Neutrophil (primary cell): ENCODE data around the gene IL20.

Experiments used
- H3K27ac ChIP-seq: fragments of 200-600 bp; sonication (generic); 2 replicates; pipeline ENCODE4 v1.5.1; 2016; ENCODE audit warnings: mild to moderate bottlenecking, moderate library complexity
- H3K27me3 ChIP-seq: fragments of 200-600 bp; sonication (generic); 2 replicates; pipeline ENCODE4 v1.6.0; 2016; ENCODE audit warnings: mild to moderate bottlenecking
- H3K36me3 ChIP-seq: fragments of 200-600 bp; sonication (generic); 2 replicates; pipeline ENCODE4 v1.5.1; 2017
- H3K4me1 ChIP-seq, 2 experiments: fragments of 200-600 bp in 1 of 2; sonication (generic) in 1 of 2; 1 replicate in 1 of 2; 2 replicates in 1 of 2; pipeline versions ENCODE4 v1.5.1 to v1.6.1; 2013 to 2016; ENCODE audit warnings: low read depth in 1 of 2, low read length in 1 of 2, mild to moderate bottlenecking in 1 of 2, moderate library complexity in 1 of 2; ENCODE audit not compliant: control insufficient read depth in 1 of 2, insufficient read depth in 1 of 2
- H3K4me3 ChIP-seq, 2 experiments: fragments of 200-600 bp in 1 of 2; sonication (generic) in 1 of 2; 1 replicate in 1 of 2; 2 replicates in 1 of 2; pipeline ENCODE4 v1.5.1; 2013 to 2016; ENCODE audit warnings: low read depth in 1 of 2, low read length in 1 of 2, mild to moderate bottlenecking in 1 of 2, moderate library complexity in 1 of 2
- H3K9me3 ChIP-seq: fragments of 200-600 bp; sonication (generic); 2 replicates; pipeline ENCODE4 v1.5.1; 2016
- TF ChIP-seq, protein P1 (sequence below): fragments of 200-600 bp; sonication (generic); IDR thresholded peaks from 2 replicates; pipeline ENCODE4 v1.5.1; 2016; ENCODE audit warnings: antibody characterized with exemption

IL20 gene

DNA sequence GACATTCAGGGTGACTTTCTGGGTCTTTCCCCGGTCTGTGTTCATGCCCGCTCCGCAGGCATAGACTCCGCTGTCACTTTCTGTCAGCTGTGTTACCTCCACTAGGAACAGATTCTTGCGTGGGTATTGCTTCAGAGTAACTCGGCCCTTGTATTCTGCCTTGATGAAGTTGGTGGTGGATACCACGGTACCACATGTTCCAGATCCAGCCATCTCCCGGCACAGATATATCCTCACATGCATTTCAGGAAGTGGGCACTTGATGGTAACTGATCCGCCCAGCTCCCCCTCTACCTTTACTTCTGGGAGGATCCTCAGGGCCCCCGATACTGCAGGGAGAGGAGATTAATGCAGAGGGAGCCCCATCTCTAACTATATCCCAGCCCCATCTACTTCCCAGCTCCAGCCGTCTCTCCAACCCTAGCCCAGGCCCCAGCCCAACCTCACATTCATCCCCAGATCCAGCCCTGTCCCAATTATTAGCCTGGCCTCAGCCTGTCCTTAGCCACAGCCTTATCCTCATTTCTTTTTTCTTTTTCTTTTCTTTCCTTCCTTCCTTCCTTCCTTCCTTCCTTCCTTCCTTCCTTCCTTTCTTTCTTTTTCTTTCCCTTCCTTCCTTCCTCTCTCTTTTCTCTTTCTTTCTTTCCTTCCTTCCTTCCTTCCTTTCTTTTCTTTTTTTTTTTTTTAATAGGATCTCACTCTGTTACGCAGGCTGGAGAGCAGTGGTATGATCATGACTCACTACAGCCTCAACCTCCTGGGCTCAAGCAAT lies 48.5 kb downstream of the IL20 start:
- TF ChIP-seq, protein P1, sequence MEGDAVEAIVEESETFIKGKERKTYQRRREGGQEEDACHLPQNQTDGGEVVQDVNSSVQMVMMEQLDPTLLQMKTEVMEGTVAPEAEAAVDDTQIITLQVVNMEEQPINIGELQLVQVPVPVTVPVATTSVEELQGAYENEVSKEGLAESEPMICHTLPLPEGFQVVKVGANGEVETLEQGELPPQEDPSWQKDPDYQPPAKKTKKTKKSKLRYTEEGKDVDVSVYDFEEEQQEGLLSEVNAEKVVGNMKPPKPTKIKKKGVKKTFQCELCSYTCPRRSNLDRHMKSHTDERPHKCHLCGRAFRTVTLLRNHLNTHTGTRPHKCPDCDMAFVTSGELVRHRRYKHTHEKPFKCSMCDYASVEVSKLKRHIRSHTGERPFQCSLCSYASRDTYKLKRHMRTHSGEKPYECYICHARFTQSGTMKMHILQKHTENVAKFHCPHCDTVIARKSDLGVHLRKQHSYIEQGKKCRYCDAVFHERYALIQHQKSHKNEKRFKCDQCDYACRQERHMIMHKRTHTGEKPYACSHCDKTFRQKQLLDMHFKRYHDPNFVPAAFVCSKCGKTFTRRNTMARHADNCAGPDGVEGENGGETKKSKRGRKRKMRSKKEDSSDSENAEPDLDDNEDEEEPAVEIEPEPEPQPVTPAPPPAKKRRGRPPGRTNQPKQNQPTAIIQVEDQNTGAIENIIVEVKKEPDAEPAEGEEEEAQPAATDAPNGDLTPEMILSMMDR: no peak
- Histone ChIP-seq H3K4me3 (no peak overlapping the region), H3K27me3 (peaks cover 52% of the 10 kb centered on the region), H3K27ac (no peak overlapping the region), H3K9me3 (no peaks in the 10 kb centered on the region), H3K36me3 (no peaks in the 10 kb centered on the region), H3K4me1 (peaks cover 0 to 13% of the 10 kb centered on the region in 2 experiments)

DNA sequence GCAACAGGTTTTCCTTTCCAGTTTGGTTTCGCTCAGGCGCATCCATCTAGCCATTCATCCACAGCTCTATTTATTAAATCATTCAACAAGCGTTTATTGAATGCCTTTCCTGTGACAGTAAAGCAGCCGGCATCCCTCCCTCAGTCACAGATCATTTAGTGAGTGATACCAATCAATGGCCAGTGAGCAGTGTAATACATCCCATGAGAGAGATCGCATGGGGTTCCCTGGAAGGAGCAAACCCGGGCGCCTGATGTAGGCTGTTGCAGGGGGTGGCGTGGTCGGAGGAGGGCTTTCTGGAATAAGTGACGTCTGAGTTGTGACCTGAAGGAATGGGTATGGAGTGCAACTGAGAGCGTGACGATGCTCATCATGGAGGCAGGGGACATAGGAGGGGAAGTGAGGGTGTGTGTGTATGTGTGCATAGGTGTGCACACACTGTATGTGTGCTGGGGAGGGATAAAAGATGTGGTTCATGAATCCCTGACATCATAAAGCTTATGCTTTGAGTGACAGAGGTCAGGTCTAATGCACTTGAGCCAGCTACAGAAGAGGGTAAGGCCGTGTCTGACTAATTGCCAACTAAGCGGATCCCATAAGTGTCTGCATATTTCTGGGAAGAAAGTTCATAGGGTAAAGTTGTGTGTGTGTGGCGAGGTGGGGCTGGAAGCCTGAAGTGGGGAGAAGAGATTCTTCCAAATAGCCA lies 49.8 kb downstream of the IL20 start:
- no peaks in the 10 kb centered on the region for H3K36me3 ChIP-seq
- TF ChIP-seq, protein P1: no peak
- H3K4me1 ChIP-seq: peaks cover 0 to 4% of the 10 kb centered on the region in 2 experiments
- no peak overlapping the region for H3K4me3 ChIP-seq
- no peak overlapping the region for H3K27ac ChIP-seq
- H3K9me3 ChIP-seq: no peaks in the 10 kb centered on the region
- H3K27me3 ChIP-seq: peaks cover 39% of the 10 kb centered on the region

DNA sequence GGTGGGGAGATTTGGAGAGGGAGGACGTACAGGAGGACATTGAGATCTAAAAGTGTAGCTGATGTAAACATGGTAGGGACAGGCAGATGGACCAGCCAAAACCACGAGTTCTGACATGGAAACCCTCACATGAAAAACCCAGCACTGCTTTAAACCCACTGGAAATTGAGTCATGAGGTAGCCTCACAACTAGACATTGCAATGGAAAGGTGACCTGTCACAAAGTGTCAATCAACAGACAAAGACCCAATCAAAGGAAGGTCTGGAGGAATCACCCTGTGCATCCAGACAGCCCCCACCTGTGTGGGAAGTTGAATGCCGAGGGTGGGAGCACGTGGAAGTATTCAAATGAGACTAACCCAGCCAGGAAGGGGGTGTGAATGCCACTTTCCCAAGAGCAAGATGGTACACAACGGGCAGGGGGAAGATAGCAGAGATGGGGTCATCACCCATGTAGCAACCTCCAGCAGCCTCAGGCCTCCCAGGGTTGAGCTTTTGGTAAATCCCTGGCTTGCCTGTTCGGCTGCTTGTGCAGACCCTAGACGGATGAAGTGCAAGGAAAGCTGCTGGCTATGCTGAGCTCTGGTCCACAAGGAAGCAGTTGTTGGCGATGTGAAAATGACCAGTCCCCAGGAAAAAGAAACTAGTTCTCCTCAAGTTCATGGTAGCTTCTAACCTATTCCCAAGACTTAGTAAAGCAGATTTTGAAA lies 50.7 kb downstream of the IL20 start:
- Histone ChIP-seq H3K9me3 (no peaks in the 10 kb centered on the region), H3K27ac (no peak overlapping the region), H3K4me1 (peaks cover 4 to 12% of the 10 kb centered on the region in 2 experiments), H3K36me3 (no peaks in the 10 kb centered on the region), H3K27me3 (peaks cover 30% of the 10 kb centered on the region), H3K4me3 (no peak overlapping the region)
- TF ChIP-seq, protein P1: no peak

DNA sequence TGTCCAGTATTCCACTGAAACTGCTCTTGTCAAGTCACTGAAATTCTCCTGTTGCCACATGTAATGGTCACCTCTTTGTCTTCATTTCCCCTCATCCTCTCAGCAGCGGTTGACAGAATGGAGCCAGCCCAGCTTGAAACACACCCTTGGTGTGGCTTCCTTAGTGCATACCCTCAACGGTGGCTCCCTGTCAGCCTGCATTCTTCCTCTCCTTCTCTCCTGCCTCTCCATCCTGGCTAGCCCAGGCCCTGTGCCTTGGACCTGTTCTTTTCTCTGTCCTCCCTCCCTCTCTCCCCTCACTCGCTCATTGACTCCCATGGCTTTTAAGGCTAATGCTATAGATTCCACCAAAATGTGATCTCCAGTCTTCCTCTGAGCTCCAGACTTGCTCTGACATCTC lies 52.7 kb downstream of the IL20 start:
- Histone ChIP-seq H3K4me1 (peaks cover 24 to 28% of the 10 kb centered on the region in 2 experiments), H3K9me3 (no peaks in the 10 kb centered on the region), H3K4me3 (no peak overlapping the region), H3K27ac (no peak overlapping the region), H3K36me3 (no peaks in the 10 kb centered on the region), H3K27me3 (peaks cover 19% of the 10 kb centered on the region)
- TF ChIP-seq, protein P1: no peak
